HG03025 (cell line): ENCODE results near the gene CNTNAP2.

Experiments used
- ATAC-seq: cut with Tn5 transposase; IDR thresholded peaks from one replicate; pipeline ENCODE4 v1.9.1; 2021; ENCODE audit warnings: mild to moderate bottlenecking, moderate library complexity; ENCODE audit not compliant: unreplicated experiment, low FRiP score

The CNTNAP2 gene

GRCh38 chr7:147923841-147924240 is 1807.2 kb downstream of the CNTNAP2 start:
- ATAC-seq, result no peak

- no peak for ATAC-seq
These were observed 1820.8 kb downstream of the CNTNAP2 start for GRCh38 chr7:147937428-147937827.

DNA sequence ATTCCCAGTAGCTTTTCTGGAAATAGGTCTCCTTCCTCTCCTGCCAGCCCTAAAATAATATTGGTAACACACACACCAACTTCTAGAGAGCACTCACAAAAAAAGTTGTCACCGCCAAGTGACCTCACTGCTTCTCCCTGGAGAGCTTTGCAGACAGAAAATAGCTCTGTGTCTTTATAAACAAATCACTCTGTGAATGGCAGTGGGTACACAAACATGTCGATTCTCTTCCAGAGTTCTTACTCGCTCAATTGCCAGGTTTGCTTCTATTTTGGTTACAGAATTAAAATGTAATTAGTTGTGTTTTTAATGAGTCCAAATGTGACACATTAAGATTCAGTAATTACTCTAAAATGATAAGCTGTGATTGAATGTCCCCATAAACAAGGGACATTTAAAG is 1824.8 kb downstream of the CNTNAP2 start:
- no peak for ATAC-seq

DNA sequence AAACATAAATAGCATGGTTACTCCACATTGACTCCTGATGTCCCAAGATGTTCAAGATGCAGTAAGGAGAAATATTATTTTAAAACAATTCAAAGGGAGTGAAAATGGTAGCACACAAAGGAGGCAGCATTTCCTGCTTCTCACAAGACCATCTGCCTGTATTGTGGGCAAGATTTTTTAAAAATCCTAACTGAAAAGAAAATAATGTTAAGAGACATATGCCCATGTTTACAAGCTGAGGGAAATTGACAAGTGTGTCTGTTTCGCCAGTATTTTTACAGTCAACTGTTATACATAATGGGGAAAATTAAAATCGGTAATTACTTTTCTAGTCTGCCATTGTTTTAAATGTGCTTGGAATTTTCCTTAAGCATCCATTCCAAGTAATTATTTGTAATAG is 1827.7 kb downstream of the CNTNAP2 start:
- no peak for ATAC-seq

DNA sequence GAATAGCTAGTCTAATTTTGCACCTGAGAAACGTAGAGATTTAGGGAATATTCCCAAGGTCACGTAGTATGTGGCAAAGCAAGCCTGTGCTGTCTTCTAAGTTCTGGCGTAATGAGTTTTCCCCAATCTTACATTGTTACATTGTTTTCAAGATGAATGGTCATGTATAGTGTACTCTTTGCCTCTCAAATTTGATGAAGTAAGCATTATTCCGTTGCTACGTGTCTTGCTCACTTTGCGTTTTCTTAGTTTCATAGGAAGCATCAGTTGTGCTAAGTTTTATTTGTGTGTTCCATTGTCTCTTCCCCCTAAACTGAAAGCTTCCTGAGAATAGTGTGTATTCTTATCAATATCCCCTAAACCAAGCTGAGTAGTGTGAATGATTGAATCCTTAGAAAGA is 1836.3 kb downstream of the CNTNAP2 start:
- no peak for ATAC-seq

GRCh38 chr7:147968046-147968610 is 1851.5 kb downstream of the CNTNAP2 start:
- ATAC-seq, result no peak

- no peak for ATAC-seq
These were observed 1855.1 kb downstream of the CNTNAP2 start for GRCh38 chr7:147971606-147972110.

GRCh38 chr7:147978201-147978600 is 1861.6 kb downstream of the CNTNAP2 start:
- no peak for ATAC-seq

- no peak for ATAC-seq
These were observed 1862.0 kb downstream of the CNTNAP2 start for GRCh38 chr7:147978651-147979050.

DNA sequence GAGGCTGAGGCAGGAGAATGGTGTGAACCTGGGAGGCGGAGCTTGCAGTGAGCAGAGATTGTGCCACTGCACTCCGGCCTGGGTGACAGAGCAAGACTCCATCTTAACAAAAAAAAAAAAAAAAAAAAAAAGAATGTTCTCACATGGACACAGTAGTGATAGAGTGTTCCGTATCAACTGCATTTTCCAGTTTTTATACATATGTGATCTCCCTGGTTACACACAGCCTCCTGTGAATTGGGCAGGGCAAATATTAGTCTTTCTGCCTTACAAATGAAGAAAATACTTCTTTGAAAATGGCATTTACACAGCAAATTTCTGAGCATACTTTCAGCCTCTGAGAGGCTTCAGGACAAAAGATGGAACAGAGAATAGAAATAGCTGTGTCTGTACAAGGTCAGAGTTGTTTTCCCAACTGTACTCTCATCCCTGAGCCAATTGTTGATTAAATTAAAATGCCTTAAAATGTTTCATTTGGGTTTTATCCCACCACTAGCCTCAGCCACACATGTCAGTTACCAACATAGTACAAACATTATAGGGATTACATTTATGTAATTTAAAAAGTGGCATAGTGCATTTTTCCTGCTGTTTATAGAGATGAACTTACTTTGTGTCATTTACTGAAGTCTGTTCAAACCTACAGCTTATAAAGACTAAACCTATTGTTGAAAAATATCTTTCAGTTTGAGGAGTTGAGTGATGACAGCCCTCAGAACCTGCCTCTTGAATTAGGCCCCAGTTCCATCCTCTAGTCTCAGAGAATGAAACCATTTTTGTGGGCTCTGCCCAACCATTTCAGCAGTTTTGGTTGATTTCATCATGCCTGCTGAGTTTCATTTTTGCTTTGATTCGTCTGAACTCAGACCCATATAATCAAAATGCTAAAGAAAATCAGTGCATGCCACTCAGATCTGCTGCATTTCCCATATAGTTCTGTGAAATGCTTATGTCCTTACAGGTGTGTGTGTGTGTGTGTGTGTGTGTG is 1864.5 kb downstream of the CNTNAP2 start:
- no peak for ATAC-seq

DNA sequence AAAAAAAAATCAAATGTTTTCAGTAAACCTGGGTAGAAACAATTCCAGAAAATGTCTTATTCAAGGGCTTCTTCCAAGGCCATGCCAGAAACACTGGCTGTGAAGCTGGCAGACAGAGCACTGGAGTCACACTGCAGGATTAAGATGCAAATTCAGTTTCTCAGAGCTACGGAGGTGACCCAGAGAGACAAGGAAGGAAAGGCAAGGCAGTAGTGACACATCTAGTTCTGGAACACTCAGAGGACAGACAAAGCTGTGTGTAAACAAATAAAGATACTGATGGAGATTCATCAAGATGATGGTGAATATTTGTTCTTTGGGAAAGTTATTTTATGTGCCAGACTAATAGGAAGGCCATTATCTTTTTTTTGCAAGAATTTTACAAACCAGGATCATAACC is 1865.7 kb downstream of the CNTNAP2 start:
- no peak for ATAC-seq

DNA sequence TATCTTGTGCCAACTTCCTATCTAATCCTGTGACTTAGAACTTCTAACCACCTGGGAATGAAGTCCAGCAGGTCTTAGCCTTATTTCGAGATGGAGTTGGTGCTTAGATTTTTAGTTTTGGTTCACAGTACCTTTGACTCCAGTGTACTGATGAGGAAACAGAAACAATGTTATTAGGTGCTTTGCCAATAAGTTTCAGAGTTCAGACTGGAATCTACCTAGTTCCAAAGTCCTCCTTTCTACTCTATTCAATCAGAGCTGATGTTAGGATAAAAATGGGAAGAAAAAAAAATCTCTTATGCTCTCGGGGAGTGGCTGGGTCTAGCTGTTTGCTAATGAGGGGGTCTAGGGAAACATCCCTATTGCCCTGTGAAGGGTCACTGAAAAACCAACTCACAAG is 1867.7 kb downstream of the CNTNAP2 start:
- no peak for ATAC-seq

DNA sequence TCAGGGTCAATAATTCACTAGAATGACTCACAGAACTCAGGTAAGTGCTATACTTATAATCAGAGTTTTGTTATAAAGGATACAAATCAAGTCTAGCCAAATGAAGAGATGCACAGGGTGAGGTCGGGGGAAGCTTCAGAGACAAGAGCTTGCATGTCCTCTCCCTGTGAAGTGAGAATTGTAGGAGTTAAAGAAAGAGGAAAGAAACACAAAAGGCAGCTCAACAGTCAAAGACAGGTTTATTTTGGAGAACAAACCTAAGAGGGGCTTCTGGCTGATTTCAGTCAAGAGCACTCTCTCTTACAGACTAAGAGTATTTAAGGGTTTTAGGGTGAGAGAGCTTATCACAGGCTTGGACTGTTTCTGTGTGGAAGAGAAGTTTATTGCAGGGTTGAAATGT is 1873.5 kb downstream of the CNTNAP2 start:
- ATAC-seq, result no peak

- ATAC-seq, result no peak
These were observed 1874.3 kb downstream of the CNTNAP2 start for GRCh38 chr7:147990942-147991341.

DNA sequence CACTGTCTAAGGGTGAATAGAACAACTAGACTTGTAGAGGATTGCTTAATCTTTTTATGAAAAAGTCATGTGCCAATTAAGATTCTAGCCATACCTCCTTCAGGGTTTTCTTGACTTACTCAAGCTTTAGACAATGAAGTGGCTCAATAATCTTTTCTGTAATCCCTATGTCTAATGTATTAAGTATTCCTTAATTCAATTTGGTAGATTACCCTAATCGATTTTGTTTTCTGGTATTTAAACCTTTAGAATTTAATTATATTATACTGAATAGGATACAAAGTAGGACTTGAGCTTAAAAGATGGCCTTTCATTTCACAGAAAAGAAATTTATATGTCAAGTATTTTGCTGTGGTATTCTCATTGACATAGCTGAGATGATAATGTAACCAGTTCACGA is 1876.1 kb downstream of the CNTNAP2 start:
- no peak for ATAC-seq

GRCh38 chr7:147997636-147998035 is 1881.0 kb downstream of the CNTNAP2 start:
- no peak for ATAC-seq

GRCh38 chr7:147999962-148000361 is 1883.4 kb downstream of the CNTNAP2 start:
- no peak for ATAC-seq

GRCh38 chr7:148011753-148012152 is 1895.2 kb downstream of the CNTNAP2 start:
- ATAC-seq, result no peak

DNA sequence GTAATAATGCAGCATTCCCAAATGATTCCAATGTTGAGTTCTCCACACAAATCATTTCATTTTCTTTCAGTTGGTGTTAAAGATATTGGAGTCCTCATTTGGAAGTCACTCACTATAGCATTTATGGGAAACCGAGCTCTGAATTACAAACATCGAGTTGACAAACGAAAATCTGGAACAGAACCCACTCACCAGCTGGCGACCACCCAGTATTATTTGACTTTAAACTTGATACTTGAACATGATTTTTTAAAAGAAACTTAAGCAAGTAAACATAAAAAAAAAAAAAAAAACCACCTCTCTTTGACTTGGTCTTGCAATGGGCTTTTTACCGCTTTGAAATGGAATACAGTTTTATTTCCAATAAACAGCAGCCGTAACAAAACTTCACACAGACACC is 1897.4 kb downstream of the CNTNAP2 start:
- no peak for ATAC-seq

DNA sequence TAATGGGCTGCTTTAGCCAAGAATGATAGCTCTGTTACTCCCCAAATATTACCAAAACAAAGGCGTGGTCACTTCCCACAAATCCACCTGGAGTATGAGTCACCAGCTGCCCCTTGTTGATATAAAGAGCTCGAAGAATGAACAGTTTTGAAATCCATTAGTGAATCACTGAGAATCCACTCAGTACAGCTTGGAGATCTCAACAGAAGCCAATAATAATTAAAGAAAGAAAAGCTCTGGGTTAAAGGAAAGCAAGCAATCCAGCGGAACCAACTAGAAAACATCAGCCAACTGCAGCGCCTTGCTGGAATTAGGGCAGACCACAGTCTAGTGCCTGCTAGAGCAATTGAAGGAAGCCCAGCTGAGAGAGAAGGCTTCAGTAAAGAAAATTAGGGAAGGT is 1897.9 kb downstream of the CNTNAP2 start:
- ATAC-seq, result no peak

- ATAC-seq, result no peak
These were observed 1900.5 kb downstream of the CNTNAP2 start for GRCh38 chr7:148017126-148017525.

DNA sequence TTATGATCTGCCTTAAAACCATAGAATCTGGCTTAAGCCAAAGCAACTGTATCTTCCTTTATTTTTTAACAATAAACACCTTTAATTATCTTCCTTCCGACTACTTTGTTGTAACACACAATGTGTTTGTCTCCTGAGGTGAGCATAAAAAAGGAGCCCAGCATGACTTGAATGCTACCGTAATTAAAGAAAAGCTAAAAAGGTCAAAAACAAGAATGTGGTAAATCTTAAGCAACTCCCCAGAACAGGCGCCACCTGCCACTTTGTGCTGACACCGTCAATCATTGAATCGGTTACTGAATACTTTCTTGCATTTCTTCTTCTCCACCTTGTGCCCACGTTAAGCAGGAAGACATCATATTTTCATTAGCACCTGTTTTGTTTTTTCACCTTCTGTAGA is 1904.1 kb downstream of the CNTNAP2 start:
- no peak for ATAC-seq
